Kidney glomerular epithelial cell (primary cell): ENCODE data around the gene DDX39A.
"Not testable (repeated sequence)": the region's sequence is repeated elsewhere in the genome, so short reads cannot be mapped to it uniquely, and the experiment has no call there.

Experiments
- DNase-seq: peaks from one replicate; lab custom pipeline; 2025; lab: John Stamatoyannopoulos, UW

Gene DDX39A

GRCh38 chr19:14419106-14419813 lies at the start of gene DDX39A:
Gene DDX39A (minus strand): TSS chr19:14419341. CDS start chr19:14413220, 6,121 bp downstream.
- peak; percentile 99 for DNase-seq

- no peak for DNase-seq
These were observed 48.7 kb upstream of the DDX39A start for GRCh38 chr19:14467816-14468215.

GRCh38 chr19:14467391-14467790 lies 48.2 kb upstream of the DDX39A start:
- no peak for DNase-seq

GRCh38 chr19:14463747-14464146 lies 44.6 kb upstream of the DDX39A start:
- no peak for DNase-seq

GRCh38 chr19:14462401-14462800 lies 43.3 kb upstream of the DDX39A start:
- not testable (repeated sequence) for DNase-seq

GRCh38 chr19:14460935-14461334 lies 41.8 kb upstream of the DDX39A start:
- no peak for DNase-seq

GRCh38 chr19:14459703-14460102 lies 40.6 kb upstream of the DDX39A start:
- DNase-seq = no peak

- DNase-seq = not testable (repeated sequence)
These were observed 33.2 kb upstream of the DDX39A start for GRCh38 chr19:14452303-14452702.

- no peak for DNase-seq
These were observed 31.7 kb upstream of the DDX39A start for GRCh38 chr19:14450876-14451275.

- DNase-seq = no peak
These were observed 31.2 kb upstream of the DDX39A start for GRCh38 chr19:14450168-14450874.

- no peak for DNase-seq
These were observed 30.2 kb upstream of the DDX39A start for GRCh38 chr19:14449321-14449720.

GRCh38 chr19:14446336-14447036 lies 27.3 kb upstream of the DDX39A start:
- DNase-seq = no peak

GRCh38 chr19:14443632-14444216 lies 24.6 kb upstream of the DDX39A start:
- no peak for DNase-seq

GRCh38 chr19:14442891-14443631 lies 23.9 kb upstream of the DDX39A start:
- DNase-seq = no peak

- no peak for DNase-seq
These were observed 22.1 kb upstream of the DDX39A start for GRCh38 chr19:14441041-14441938.

- no peak for DNase-seq
These were observed 20.9 kb upstream of the DDX39A start for GRCh38 chr19:14440049-14440448.

GRCh38 chr19:14439014-14439413 lies 19.9 kb upstream of the DDX39A start:
- no peak for DNase-seq

- DNase-seq = no peak
These were observed 18.5 kb upstream of the DDX39A start for GRCh38 chr19:14437578-14438140.

- no peak for DNase-seq
These were observed 16.3 kb upstream of the DDX39A start for GRCh38 chr19:14435320-14436050.
